Gastroesophageal sphincter (tissue), 3 donors: ENCODE measurements around the gene NMS.

Experiments
- POLR2AphosphoS5 ChIP-seq: sonication (generic); formaldehyde crosslinking; IDR thresholded peaks from one replicate; pipeline ENCODE4 v1.6.1; 2017; ENCODE audit warnings: antibody characterized with exemption
- TF ChIP-seq, protein P1 (sequence below), 4 experiments: fragments of 200-600 bp in 2 of 4; fragments of 450-650 bp in 2 of 4; sonication (generic) in 1 of 4; IDR thresholded peaks; one replicate each; pipeline ENCODE4 v1.5.1; 2017 to 2019; ENCODE audit warnings: antibody characterized with exemption in 4 of 4, mild to moderate bottlenecking in 2 of 4, moderate library complexity in 2 of 4

DNA sequence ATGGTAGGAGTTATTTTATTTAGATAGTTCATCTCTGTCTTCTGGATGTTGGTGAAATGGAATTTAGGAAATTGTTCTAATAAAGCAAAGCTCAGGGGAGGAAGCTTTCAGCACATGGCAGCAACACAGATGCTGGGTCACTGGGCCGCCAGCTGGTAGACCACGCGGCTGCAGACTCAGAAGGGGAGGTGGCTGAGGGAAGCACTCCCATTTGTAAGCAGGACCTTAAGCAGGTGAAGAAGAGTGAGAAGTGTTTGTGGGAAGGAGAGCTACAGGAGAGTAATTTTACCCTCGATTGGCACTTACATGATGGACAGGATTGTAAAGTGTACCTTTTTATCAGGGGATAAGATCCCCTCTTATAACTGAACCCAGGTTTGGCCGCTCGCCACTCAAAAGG lies 24.4 kb downstream of the NMS start:
- TF ChIP-seq, protein P1, sequence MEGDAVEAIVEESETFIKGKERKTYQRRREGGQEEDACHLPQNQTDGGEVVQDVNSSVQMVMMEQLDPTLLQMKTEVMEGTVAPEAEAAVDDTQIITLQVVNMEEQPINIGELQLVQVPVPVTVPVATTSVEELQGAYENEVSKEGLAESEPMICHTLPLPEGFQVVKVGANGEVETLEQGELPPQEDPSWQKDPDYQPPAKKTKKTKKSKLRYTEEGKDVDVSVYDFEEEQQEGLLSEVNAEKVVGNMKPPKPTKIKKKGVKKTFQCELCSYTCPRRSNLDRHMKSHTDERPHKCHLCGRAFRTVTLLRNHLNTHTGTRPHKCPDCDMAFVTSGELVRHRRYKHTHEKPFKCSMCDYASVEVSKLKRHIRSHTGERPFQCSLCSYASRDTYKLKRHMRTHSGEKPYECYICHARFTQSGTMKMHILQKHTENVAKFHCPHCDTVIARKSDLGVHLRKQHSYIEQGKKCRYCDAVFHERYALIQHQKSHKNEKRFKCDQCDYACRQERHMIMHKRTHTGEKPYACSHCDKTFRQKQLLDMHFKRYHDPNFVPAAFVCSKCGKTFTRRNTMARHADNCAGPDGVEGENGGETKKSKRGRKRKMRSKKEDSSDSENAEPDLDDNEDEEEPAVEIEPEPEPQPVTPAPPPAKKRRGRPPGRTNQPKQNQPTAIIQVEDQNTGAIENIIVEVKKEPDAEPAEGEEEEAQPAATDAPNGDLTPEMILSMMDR (IDR thresholded peaks at IDR 0.05) = no peak
- no peak for TF ChIP-seq POLR2AphosphoS5
